Medulla oblongata (tissue), 1 donor: Measurements from ENCODE around the gene ATF7IP2.
"Not testable (repeated sequence)": the region's sequence is repeated elsewhere in the genome, so short reads cannot be mapped to it uniquely, and the experiment has no call there.

Source experiments
- DNase-seq: peaks from one replicate; pipeline ENCODE4 v3.0.0-alpha.2; 2015; ENCODE audit errors: extremely low spot score

ATF7IP2 gene

DNA sequence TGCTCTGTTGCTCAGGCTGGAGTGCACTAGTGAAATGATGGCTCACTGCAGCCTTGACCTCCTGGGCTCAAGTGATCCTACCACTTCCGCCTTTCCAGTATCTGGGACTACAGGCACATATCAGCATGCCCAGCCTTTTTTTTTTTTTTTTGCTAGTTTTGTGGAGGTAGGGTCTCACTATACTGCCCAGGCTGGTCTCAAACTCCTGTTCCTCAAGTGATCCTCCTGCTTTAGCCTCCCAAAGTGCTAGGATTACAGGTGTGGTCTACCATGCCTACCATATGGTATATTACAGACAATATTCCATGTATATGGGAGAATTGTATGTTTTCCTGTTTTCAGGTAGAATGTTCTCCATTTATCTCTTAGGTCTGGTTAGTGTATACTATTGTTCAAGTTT is 12.3 kb upstream of the ATF7IP2 start:
- no peak for DNase-seq

GRCh38 chr16:10376229-10376628 is 9.6 kb upstream of the ATF7IP2 start:
- no peak for DNase-seq

- DNase-seq = no peak
These were observed 2.2 kb upstream of the ATF7IP2 start for GRCh38 chr16:10383626-10384025.

GRCh38 chr16:10386517-10387100 is 748 bp downstream of the ATF7IP2 start:
- DNase-seq = peak; percentile 9

DNA sequence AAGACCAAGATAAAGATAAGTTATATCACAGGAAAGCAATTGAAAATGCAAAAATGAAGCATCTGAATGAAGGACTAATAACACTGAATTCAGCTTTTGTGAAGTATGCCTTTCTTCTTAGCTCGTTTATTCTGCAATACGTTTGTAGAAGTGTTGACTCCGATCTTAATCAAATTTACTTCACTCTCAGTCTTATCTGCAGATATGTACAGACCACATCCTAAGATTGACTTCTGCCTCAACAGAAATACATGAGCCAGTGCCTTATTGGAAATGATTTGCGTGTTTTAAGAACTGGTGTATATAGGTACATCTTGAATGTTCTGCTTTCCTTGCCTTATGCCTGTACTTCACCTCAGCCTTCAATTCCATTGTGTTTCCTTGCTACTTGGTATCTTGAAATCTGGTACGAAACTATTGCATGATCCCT is 1.3 kb downstream of the ATF7IP2 start:
- DNase-seq = no peak

GRCh38 chr16:10388988-10389387 is 3.1 kb downstream of the ATF7IP2 start:
- no peak for DNase-seq

DNA sequence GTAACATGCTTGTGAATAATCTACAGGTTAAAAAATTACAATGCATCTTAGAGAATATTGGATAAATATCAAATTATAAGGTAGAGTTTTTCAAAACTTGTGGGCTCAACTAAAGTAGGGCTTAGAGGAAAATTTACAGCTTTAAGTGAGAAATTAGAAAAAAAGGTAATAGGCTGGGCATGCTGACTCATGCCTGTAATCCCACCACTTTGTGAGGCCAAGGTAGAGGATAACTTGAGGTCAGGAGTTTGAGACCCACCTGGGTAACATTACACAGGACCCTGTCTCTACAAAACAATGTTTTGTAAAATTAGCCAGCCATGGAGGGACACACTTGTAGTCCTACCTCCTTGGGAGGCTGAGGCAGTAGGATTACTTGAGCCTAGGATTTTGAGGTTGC is 4.5 kb downstream of the ATF7IP2 start:
- no peak for DNase-seq

GRCh38 chr16:10390867-10391266 is 5.0 kb downstream of the ATF7IP2 start:
- no peak for DNase-seq

GRCh38 chr16:10391339-10391738 is 5.5 kb downstream of the ATF7IP2 start:
- DNase-seq = no peak

DNA sequence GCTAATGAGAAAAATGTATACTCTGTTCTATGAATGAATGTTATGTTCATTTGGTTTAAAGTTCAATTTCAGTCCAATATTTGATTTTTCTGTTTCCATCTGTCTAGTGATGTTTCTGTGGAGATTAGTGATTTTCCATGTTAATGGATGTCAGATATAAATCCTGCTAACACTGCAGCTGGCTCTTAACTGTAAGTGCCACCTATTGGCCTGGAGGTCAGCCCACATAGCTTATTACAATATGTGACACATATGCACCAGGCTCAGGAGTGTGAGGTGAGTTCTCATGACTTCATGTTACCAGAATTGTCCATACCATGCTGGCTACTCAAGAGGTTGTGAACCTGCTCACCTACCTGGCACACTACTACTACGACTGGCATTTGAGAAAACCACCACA is 17.1 kb downstream of the ATF7IP2 start:
- DNase-seq = no peak

DNA sequence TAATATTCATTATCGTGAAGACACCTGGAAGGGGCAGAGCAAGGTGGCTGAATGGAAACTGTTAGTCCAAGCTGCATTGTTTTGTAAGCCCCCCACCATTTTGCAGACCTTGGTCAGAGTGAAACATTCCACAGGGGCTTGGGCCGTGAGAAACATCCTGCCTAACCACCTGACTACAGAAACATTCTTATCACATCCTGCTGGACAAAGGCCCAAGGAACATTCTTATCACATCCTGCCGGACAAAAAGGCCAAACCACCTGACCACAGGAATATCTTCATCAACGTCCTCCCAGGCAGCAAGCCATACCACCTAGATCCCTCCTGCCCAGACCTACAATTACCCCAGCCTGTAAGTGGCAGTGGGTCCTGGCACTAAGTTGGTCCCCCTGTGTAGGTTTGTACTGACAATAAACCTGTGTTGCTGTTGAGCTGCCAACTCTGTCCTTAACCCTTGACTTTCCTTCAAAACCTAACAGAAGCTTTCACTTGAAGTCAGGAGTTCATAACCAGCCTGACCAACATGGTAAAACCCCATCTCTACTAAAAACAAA is 19.6 kb downstream of the ATF7IP2 start:
- no peak for DNase-seq

DNA sequence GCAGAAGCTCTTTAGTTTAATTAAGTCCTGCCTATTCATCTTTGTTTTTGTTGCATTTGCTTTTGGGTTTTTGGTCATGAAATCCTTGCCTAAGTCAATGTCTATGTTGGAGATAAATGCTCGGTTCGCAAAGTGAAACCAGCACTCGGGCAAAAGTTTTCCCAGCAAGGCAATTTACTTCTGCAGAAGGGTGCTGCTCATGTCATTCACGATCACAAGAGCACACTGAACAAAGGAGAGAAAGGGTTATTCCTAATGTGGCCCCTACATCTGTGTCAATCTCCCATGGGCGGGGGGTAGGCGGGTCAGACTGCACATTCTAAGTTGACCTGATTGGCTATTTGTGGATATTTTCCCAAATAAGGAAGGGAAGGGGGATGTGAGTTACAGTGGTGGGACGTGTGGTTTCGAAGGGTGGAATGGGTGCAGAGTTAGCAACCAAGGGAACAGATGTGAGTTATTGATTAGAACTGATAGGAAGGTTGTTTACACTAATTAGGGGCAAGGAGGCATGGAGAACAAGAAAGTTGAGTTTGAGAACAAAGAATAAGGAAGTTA is 23.0 kb downstream of the ATF7IP2 start:
- DNase-seq = no peak

- DNase-seq = not testable (repeated sequence)
These were observed 23.9 kb downstream of the ATF7IP2 start for GRCh38 chr16:10409713-10410112.

- no peak for DNase-seq
These were observed 24.6 kb downstream of the ATF7IP2 start for GRCh38 chr16:10410469-10410868.

GRCh38 chr16:10412935-10413601 is 27.2 kb downstream of the ATF7IP2 start:
- no peak for DNase-seq

DNA sequence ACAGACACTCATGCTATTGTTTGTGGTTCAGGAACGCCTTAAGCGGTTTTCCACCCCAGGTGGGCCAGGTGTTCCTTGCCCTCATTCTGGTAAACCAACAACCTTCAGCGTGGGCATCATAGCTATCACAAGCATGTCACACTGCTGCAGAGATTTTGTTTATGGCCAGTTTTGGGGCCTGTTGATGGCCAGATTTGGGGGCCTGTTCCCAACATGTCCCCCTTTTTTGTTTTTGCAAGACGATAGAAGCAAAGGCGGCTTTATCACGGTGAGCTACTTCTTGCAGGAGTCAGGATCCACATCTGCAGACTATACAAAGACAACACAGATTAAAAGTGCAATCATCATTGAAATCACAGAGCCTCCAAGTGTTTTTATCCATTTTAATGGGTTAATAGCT is 32.3 kb downstream of the ATF7IP2 start:
- not testable (repeated sequence) for DNase-seq

DNA sequence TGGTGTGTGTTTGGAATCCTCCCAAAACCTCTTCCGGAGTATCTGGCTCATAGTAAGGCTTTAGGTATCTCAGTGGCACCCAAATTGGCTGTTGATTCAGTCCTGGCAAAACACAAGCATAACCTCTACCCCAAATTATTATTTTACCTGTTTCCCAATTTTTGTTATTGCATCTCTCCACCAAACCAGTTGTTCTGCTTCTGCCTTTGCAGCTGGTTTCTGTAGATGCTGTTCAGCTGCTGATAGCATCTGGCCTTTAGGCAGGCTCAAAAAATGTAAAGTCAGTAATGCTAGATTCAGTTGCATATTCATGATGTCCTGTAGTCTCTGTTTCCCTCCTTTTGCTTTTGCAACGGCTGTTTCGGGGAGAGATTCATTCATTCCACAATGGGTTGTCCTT is 33.8 kb downstream of the ATF7IP2 start:
- DNase-seq = no peak

DNA sequence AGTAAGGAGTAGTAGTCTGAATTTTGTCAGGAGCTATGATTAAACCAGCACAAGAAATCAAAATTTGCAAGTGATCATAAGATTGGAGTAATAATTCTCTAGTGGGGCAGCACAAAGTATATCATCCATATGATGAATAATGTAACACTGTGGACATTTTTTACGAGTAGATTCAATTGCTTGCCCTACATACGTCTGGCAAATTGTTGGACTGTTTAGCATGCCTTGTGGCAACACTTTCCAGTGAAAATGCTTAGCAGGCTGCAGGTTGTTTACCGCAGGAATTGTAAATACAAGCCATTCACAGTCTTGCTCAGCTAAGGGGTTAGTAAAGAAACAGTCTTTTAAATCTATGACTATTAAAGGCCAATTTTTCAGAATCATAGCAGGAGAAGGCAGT is 35.7 kb downstream of the ATF7IP2 start:
- no peak for DNase-seq

- DNase-seq = no peak
These were observed 42.7 kb downstream of the ATF7IP2 start for GRCh38 chr16:10428433-10429168.

GRCh38 chr16:10429299-10429969 is 43.6 kb downstream of the ATF7IP2 start:
- not testable (repeated sequence) for DNase-seq

- DNase-seq = no peak
These were observed 55.9 kb downstream of the ATF7IP2 start for GRCh38 chr16:10441726-10442125.

DNA sequence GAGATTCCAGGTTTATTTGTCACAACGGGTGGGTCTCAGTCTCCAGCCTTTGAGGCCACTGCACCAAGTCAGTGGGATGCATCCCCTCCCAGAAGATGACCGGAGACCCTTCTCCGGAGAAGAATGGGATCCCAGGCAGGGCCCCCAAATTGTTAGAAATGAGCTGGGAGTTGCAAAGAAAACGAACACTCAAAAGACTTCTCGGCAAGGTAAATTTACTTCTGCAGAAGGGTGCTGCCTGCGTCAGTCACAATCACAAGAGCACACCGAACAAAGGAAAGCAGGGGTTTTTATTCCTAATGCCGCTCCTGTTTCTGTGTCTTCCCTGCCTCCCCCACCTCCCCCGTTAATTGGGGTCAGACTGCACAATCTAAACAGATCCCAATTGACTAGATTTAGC is 61.4 kb downstream of the ATF7IP2 start:
- DNase-seq = no peak
